ENCODE results near the gene DENND1C. TPM values are rescaled to one million over a fixed set of nuclear protein-coding genes. Genes with fewer than 3 reads are reported as not detected.

DENND1C gene
- total and polyA plus RNA-seq, 9 of the 15 experiments (the other 6 are each of a cell fraction or from before 2014, with no cell fraction given): 0.03 to 1.2 (median 0.32) TPM; not detected in 1

GRCh38 chr19:6459262-6460098 is 22.1 kb downstream of the DENND1C start, which contains the start of gene SLC25A23 (continued):
- TF ChIP-seq KDM2B (CRISPR knock-in tag; IDR thresholded peaks at IDR 0.05): no peak
- no peak for TF ChIP-seq BHLHE40 (IDR thresholded peaks at IDR 0.05; ENCODE audit: low read length)
- no peak for TF ChIP-seq ZNF318 (IDR thresholded peaks at IDR 0.05; ENCODE audit: borderline replicate concordance in 1 of 2, low read depth in 1 of 2)
- no peak for TF ChIP-seq ZNF436 (CRISPR knock-in tag; IDR thresholded peaks at IDR 0.05)
- TF ChIP-seq FOXA3 (CRISPR knock-in tag; conservative IDR thresholded peaks at IDR 0.05 in 1 of 2, IDR thresholded peaks at IDR 0.05 in 1 of 2): no peak
- TF ChIP-seq SMARCA4 (IDR thresholded peaks at IDR 0.05): no peak
- TF ChIP-seq POLR3A (IDR thresholded peaks at IDR 0.05; ENCODE audit: borderline replicate concordance, extremely low read depth, insufficient read depth, insufficient read length): no peak
- no peak for TF ChIP-seq PURB (CRISPR knock-in tag; IDR thresholded peaks at IDR 0.05; ENCODE audit: low read depth)
- TF ChIP-seq RBM39 (optimal IDR thresholded peaks at IDR 0.05; ENCODE audit: low read depth, low read length): no peak
- TF ChIP-seq EP300 (IDR thresholded peaks at IDR 0.05; ENCODE audit: low read length): no peak
- no peak for TF ChIP-seq ATF3 (IDR thresholded peaks at IDR 0.05)
- no peak for TF ChIP-seq ATF3 (CRISPR knock-in tag; conservative IDR thresholded peaks at IDR 0.05)
- TF ChIP-seq CBX1 (IDR thresholded peaks at IDR 0.05; ENCODE audit: low read depth): no peak
- TF ChIP-seq ZNF589 (CRISPR knock-in tag; IDR thresholded peaks at IDR 0.05; ENCODE audit: low read depth): no peak
- no peak for TF ChIP-seq TRIM25 (IDR thresholded peaks at IDR 0.05; ENCODE audit: borderline replicate concordance)
- TF ChIP-seq SAP30 (IDR thresholded peaks at IDR 0.05; ENCODE audit: borderline replicate concordance, insufficient read depth, low read depth, low read length, poor library complexity, severe bottlenecking): peak; percentile 41

Measured in K562 (cell line).